HCT116 (cell line): Measurements from ENCODE around the gene TSPOAP1. TPM values are rescaled to one million over a fixed set of nuclear protein-coding genes. Genes with fewer than 3 reads are reported as not detected.

Experiments
- ATAC-seq: fragments of 200-7000 bp; cut with Tn5 transposase; 2 replicates; pipeline ENCODE4 v1.9.1; 2020; ENCODE audit warnings: mild to moderate bottlenecking, moderate library complexity
- BruUV-seq: library from RNA; stranded (reverse); fragments of 400-500 nt; replicated peaks from 2 replicates; lab custom pipeline; 2021; lab: Mats Ljungman, UMichigan
- CTCF ChIA-PET: fragments of 300-600 bp; sonication (Branson Sonifier 250); formaldehyde crosslinking; loops from one replicate; lab custom pipeline; 2021; ENCODE audit warnings: antibody characterized with exemption; lab: Charles Lee
- POLR2A ChIA-PET: fragments of 300-600, 350-600 bp; sonication (Branson Sonifier 250); formaldehyde crosslinking; loops from one replicate; lab custom pipeline; 2021; ENCODE audit warnings: antibody characterized with exemption; lab: Charles Lee
- RAD21 ChIA-PET, 2 experiments: fragments of 300-600 bp; sonication (Branson Sonifier 250); formaldehyde crosslinking; loops; one replicate each; lab custom pipeline; 2023; ENCODE audit warnings: low total read pairs in 2 of 2; ENCODE audit not compliant: uncharacterized antibody in 2 of 2, unreplicated experiment in 2 of 2, low non-redundant PET in 1 of 2; lab: Charles Lee
- DNase-seq: peaks from one replicate; pipeline ENCODE4 v3.0.0-alpha.2; 2010; ENCODE audit warnings: low read depth, low spot score
- H2AFZ ChIP-seq: fragments of 200-600 bp; shearing (Covaris generic), sonication (generic); 2 replicates; pipeline ENCODE4 v1.6.1; 2017; ENCODE audit warnings: low read depth, mixed run types, mixed read lengths, antibody characterized with exemption, low read length; ENCODE audit not compliant: poor library complexity, severe bottlenecking
- H3K27ac ChIP-seq: 2 replicates; pipeline ENCODE4 v1.5.1; 2012; ENCODE audit warnings: low read depth, low read length
- H3K27me3 ChIP-seq: fragments of 200-600 bp; sonication (generic); 2 replicates; pipeline ENCODE4 v1.6.1; 2016; ENCODE audit warnings: mixed run types, low read length, mixed read lengths; ENCODE audit not compliant: insufficient read depth
- H3K36me3 ChIP-seq, 2 experiments: fragments of 200-500 bp in 1 of 2; fragments of 200-600 bp in 1 of 2; sonication (Bioruptor generic) in 1 of 2; sonication (generic) in 1 of 2; 2 replicates each; pipeline versions ENCODE4 v1.5.1 to v1.6.1; 2014 to 2016; ENCODE audit warnings: low read length in 2 of 2, inconsistent platforms in 1 of 2, mixed read lengths in 1 of 2, mixed run types in 1 of 2; ENCODE audit not compliant: insufficient read depth in 2 of 2, control insufficient read depth in 1 of 2
- H3K4me1 ChIP-seq, 2 experiments: fragments of 200-600 bp in 1 of 2; sonication (generic) in 1 of 2; 2 replicates each; pipeline versions ENCODE4 v1.5.1 to v1.6.1; 2012 to 2017; ENCODE audit warnings: low read length in 2 of 2, inconsistent platforms in 1 of 2, mild to moderate bottlenecking in 1 of 2, mixed read lengths in 1 of 2, mixed run types in 1 of 2, moderate library complexity in 1 of 2; ENCODE audit not compliant: insufficient read depth in 2 of 2, control insufficient read depth in 1 of 2
- H3K4me2 ChIP-seq: fragments of 200-600 bp; sonication (generic); 2 replicates; pipeline ENCODE4 v1.6.1; 2017; ENCODE audit warnings: mixed run types, low read length, mixed read lengths
- H3K4me3 ChIP-seq, 2 experiments: fragments of 200-600 bp in 1 of 2; sonication (generic) in 1 of 2; replicated peaks in 1 of 2; 2 replicates each; pipeline ENCODE4 v1.5.1; 2011 to 2016; ENCODE audit warnings: low read length in 2 of 2, control low read depth in 1 of 2, low read depth in 1 of 2, mild to moderate bottlenecking in 1 of 2, mixed read lengths in 1 of 2, mixed run types in 1 of 2
- H3K79me2 ChIP-seq: fragments of 200-600 bp; sonication (generic); 2 replicates; pipeline ENCODE4 v1.6.1; 2017; ENCODE audit warnings: mild to moderate bottlenecking, mixed run types, low read length, moderate library complexity, mixed read lengths; ENCODE audit not compliant: insufficient read depth
- H3K9ac ChIP-seq: fragments of 200-600 bp; sonication (generic); 2 replicates; pipeline ENCODE4 v1.6.1; 2016; ENCODE audit warnings: low read length, mixed read lengths
- H3K9me2 ChIP-seq: fragments of 200-600 bp; sonication (generic), shearing (Covaris generic); 2 replicates; pipeline ENCODE4 v1.6.1; 2017; ENCODE audit warnings: mixed run types, mild to moderate bottlenecking, moderate library complexity; ENCODE audit not compliant: insufficient read depth
- H3K9me3 ChIP-seq, 2 experiments: fragments of 200-500 bp in 1 of 2; fragments of 200-600 bp in 1 of 2; sonication (Bioruptor generic) in 1 of 2; sonication (generic) in 1 of 2; 2 replicates each; pipeline ENCODE4 v1.6.1; 2014 to 2017; ENCODE audit warnings: low read length in 2 of 2, mixed read lengths in 2 of 2, inconsistent platforms in 1 of 2, low read depth in 1 of 2, mild to moderate bottlenecking in 1 of 2, mixed run types in 1 of 2, moderate library complexity in 1 of 2; ENCODE audit not compliant: control insufficient read depth in 1 of 2, insufficient read depth in 1 of 2
- H4K20me1 ChIP-seq: fragments of 200-600 bp; sonication (generic), shearing (Covaris generic); 2 replicates; pipeline ENCODE4 v1.6.1; 2017; ENCODE audit warnings: mixed run types, mild to moderate bottlenecking, moderate library complexity; ENCODE audit not compliant: insufficient read depth
- ATF3 ChIP-seq: IDR thresholded peaks from 2 replicates; pipeline ENCODE4 v1.6.1; 2012
- CBX3 ChIP-seq: IDR thresholded peaks from 2 replicates; pipeline ENCODE4 v1.6.1; 2012; ENCODE audit warnings: low read depth
- EGR1 ChIP-seq: IDR thresholded peaks from 2 replicates; pipeline ENCODE4 v1.6.1; 2012; ENCODE audit warnings: low read depth
- EZH2 ChIP-seq: fragments of 200-600 bp; sonication (generic); IDR thresholded peaks from 2 replicates; pipeline ENCODE4 v1.6.1; 2017; ENCODE audit warnings: antibody characterized with exemption, mixed run types
- EZH2phosphoT487 ChIP-seq: fragments of 200-600 bp; IDR thresholded peaks from 2 replicates; pipeline ENCODE4 v1.6.1; 2018; ENCODE audit warnings: antibody characterized with exemption, borderline replicate concordance
- FOSL1 ChIP-seq: IDR thresholded peaks from 2 replicates; pipeline ENCODE4 v1.6.1; 2012; ENCODE audit warnings: low read depth
- POLR2A ChIP-seq: IDR thresholded peaks from 2 replicates; pipeline ENCODE4 v1.7.0; 2011; ENCODE audit warnings: borderline replicate concordance; ENCODE audit not compliant: insufficient read depth, insufficient read length; ENCODE audit errors: extremely low read depth
- POLR2AphosphoS5 ChIP-seq: IDR thresholded peaks from 2 replicates; pipeline ENCODE4 v1.6.1; 2011; ENCODE audit warnings: mild to moderate bottlenecking, low read depth, low read length, moderate library complexity
- RAD21 ChIP-seq: IDR thresholded peaks from 2 replicates; pipeline ENCODE4 v1.6.1; 2012; ENCODE audit warnings: low read depth, mild to moderate bottlenecking
- REST ChIP-seq: IDR thresholded peaks from 2 replicates; pipeline ENCODE4 v1.6.1; 2012; ENCODE audit warnings: low read depth
- SIN3A ChIP-seq: IDR thresholded peaks from 2 replicates; pipeline ENCODE4 v1.6.1; 2012; ENCODE audit warnings: low read depth
- SP1 ChIP-seq: IDR thresholded peaks from 2 replicates; pipeline ENCODE4 v1.6.1; 2012; ENCODE audit warnings: low read depth
- SRF ChIP-seq: IDR thresholded peaks from 2 replicates; pipeline ENCODE4 v1.6.1; 2012; ENCODE audit warnings: low read depth
- TCF7L2 ChIP-seq: IDR thresholded peaks from 2 replicates; pipeline ENCODE4 v1.7.0; 2011; ENCODE audit warnings: borderline replicate concordance, inconsistent platforms; ENCODE audit not compliant: insufficient read depth, insufficient read length; ENCODE audit errors: extremely low read depth
- YY1 ChIP-seq: IDR thresholded peaks from 2 replicates; pipeline ENCODE4 v1.6.1; 2011; ENCODE audit warnings: low read length, low read depth, moderate library complexity, mild to moderate bottlenecking; ENCODE audit not compliant: insufficient replicate concordance; ENCODE audit errors: extremely low read depth
- ZBTB33 ChIP-seq: IDR thresholded peaks from 2 replicates; pipeline ENCODE4 v1.6.1; 2011; ENCODE audit warnings: mild to moderate bottlenecking, low read length, moderate library complexity; ENCODE audit not compliant: insufficient replicate concordance; ENCODE audit errors: extremely low read depth
- ZFX ChIP-seq: fragments of 450-650 bp; IDR thresholded peaks from 2 replicates; pipeline ENCODE4 v1.6.1; 2017
- ZNF274 ChIP-seq: fragments of 200-500 bp; sonication (Bioruptor generic); IDR thresholded peaks from 2 replicates; pipeline ENCODE4 v1.6.1; 2014; ENCODE audit warnings: mild to moderate bottlenecking, low read depth, low read length, inconsistent platforms
- intact Hi-C: fragments of 100-400 bp; cut with micrococcal nuclease; formaldehyde crosslinking; loops from 2 replicates; pipeline ENCODE4 v1.10.0; 2022
- total RNA-seq: library from RNA; stranded (reverse); gene quantifications from one replicate; pipeline ENCODE4 v1.2.1, GENCODE V29; 2021; ENCODE audit not compliant: unreplicated experiment

TSPOAP1 gene
- total RNA-seq, 1 experiment from 2014 or later, result 0.27 TPM

- H2AFZ ChIP-seq, result no peak overlapping the region
- no peaks in the 10 kb centered on the region for H3K9me3 ChIP-seq
- BruUV-seq, result no TSS peak
- H3K79me2 ChIP-seq, result no peaks in the 10 kb centered on the region
- ATAC-seq (no peak), DNase-seq (no peak)
- H3K9me2 ChIP-seq, result no peaks in the 10 kb centered on the region
- intact Hi-C loops, result loop anchor here (1.0 kb wide), 1 partner anchor 169 kb away; no protein-coding TSS in a partner anchor
- ChIA-PET CTCF (interaction anchor here (0.9 kb wide), 1 partner anchor 26 kb away, joined by 3 read pairs; no protein-coding TSS in a partner anchor), RAD21 (no interaction called here)
- no peak overlapping the region for H3K4me3 ChIP-seq
- no peak overlapping the region for H3K4me2 ChIP-seq
- no peak overlapping the region for H3K9ac ChIP-seq
- no peaks in the 10 kb centered on the region for H3K36me3 ChIP-seq
- no peaks in the 10 kb centered on the region for H3K27me3 ChIP-seq
- H3K4me1 ChIP-seq, result peaks cover 0 to 3% of the 10 kb centered on the region in 2 experiments; a peak in 1 of 4 replicates
- TF ChIP-seq ZBTB33 (no peak), EGR1 (no peak), SP1 (no peak), CBX3 (no peak), POLR2AphosphoS5 (no peak), ZFX (no peak), POLR2A (no peak), YY1 (no peak), RAD21 (no peak), FOSL1 (no peak), EZH2 (no peak), REST (no peak), ZNF274 (no peak), EZH2phosphoT487 (no peak), TCF7L2 (no peak), SRF (no peak), ATF3 (no peak), SIN3A (no peak)
- TF ChIP-seq, all 23 proteins: peak for 0
- POLR2A ChIA-PET, result interaction anchor here (0.7 kb wide), 1 partner anchor 353 kb away, joined by 3 read pairs; no protein-coding TSS in a partner anchor
- Histone ChIP-seq H3K27ac (no peak overlapping the region), H4K20me1 (no peaks in the 10 kb centered on the region)
Measured at GRCh38 chr17:58277802-58278595, 50.6 kb downstream of the TSPOAP1 start.
